Lower lobe of right lung (tissue), 2 donors: ENCODE data around the gene NPLOC4. TPM values are rescaled to one million over a fixed set of nuclear protein-coding genes. Genes with fewer than 3 reads are reported as not detected.
"Not testable (repeated sequence)": the region's sequence is repeated elsewhere in the genome, so short reads cannot be mapped to it uniquely, and the experiment has no call there.

Experiments
- ATAC-seq, 2 donors: fragments of 200-7000 bp; cut with Tn5 transposase; one replicate each; pipeline ENCODE4 v1.9.1; 2020 to 2022; ENCODE audit warnings: mild to moderate bottlenecking in 2 of 2, moderate library complexity in 2 of 2
- DNase-seq: peaks from one replicate; pipeline ENCODE4 v3.0.0-alpha.2; 2020
- H3K27ac ChIP-seq: fragments of 200-600 bp; one replicate; pipeline ENCODE4 v1.8.0; 2022
- H3K27me3 ChIP-seq: fragments of 200-600 bp; one replicate; pipeline ENCODE4 v1.8.0; 2022; ENCODE audit warnings: low read depth
- H3K36me3 ChIP-seq: fragments of 200-600 bp; one replicate; pipeline ENCODE4 v1.8.0; 2022; ENCODE audit warnings: mild to moderate bottlenecking
- H3K4me1 ChIP-seq: fragments of 200-600 bp; one replicate; pipeline ENCODE4 v1.8.0; 2022
- H3K4me3 ChIP-seq: fragments of 200-600 bp; one replicate; pipeline ENCODE4 v1.8.0; 2022; ENCODE audit warnings: mild to moderate bottlenecking
- H3K9me3 ChIP-seq: fragments of 200-600 bp; one replicate; pipeline ENCODE4 v1.8.0; 2022
- CTCF ChIP-seq: fragments of 200-600 bp; IDR thresholded peaks from one replicate; pipeline ENCODE4 v1.8.0; 2022; ENCODE audit warnings: antibody characterized with exemption, mild to moderate bottlenecking
- intact Hi-C: fragments of 100-400 bp; cut with DNase I; formaldehyde crosslinking; loops from one replicate; pipeline ENCODE4 v1.11.0; 2022
- total RNA-seq: library from RNA; stranded (reverse); fragmentation: NEBNext Ultra II Directional; extraction: Animal tissue kit (Norgen Biotek cat#: 25700); gene quantifications from one replicate; pipeline ENCODE4 v1.2.1, GENCODE V29; 2021
- donor health status: DM: no; HTN: yes; CAD: no; lungs with severe emphysema.

NPLOC4 gene
- total RNA-seq, 1 donor from 2014 or later: 69.6 TPM

- DNase-seq, H3K9me3 ChIP-seq, ATAC-seq, H3K27ac ChIP-seq, intact Hi-C loops, H3K4me3 ChIP-seq, H3K4me1 ChIP-seq, H3K27me3 ChIP-seq: not testable (repeated sequence)
- TF ChIP-seq CTCF: peak; percentile 60
- peaks cover 36% of the 10 kb centered on the region for H3K36me3 ChIP-seq
Observed at GRCh38 chr17:81675515-81676221, 38.8 kb upstream of the NPLOC4 start.

- H3K4me1 ChIP-seq: no peaks in the 10 kb centered on the region
- no peaks in the 10 kb centered on the region for H3K27me3 ChIP-seq
- no peak overlapping the region for H3K4me3 ChIP-seq
- no peaks in the 10 kb centered on the region for H3K9me3 ChIP-seq
- TF ChIP-seq CTCF: no peak
- H3K36me3 ChIP-seq: peaks cover 51% of the 10 kb centered on the region
- ATAC-seq: no peak
- intact Hi-C loops: no loop called here
- no peak overlapping the region for H3K27ac ChIP-seq
- no peak for DNase-seq
Observed at GRCh38 chr17:81673561-81674258, 36.8 kb upstream of the NPLOC4 start.

GRCh38 chr17:81672954-81673353 is 36.0 kb upstream of the NPLOC4 start:
- ATAC-seq (peak in 1 of 2 donors; percentile 11), DNase-seq (no peak)
- Histone ChIP-seq H3K4me3 (no peak overlapping the region), H3K9me3 (no peaks in the 10 kb centered on the region), H3K36me3 (peaks cover 51% of the 10 kb centered on the region), H3K27ac (no peak overlapping the region), H3K27me3 (no peaks in the 10 kb centered on the region), H3K4me1 (peaks cover 5% of the 10 kb centered on the region)
- intact Hi-C loops: no loop called here
- no peak for TF ChIP-seq CTCF

- H3K36me3 ChIP-seq: peaks cover 51% of the 10 kb centered on the region
- ATAC-seq: no peak
- no peak for DNase-seq
- H3K27me3 ChIP-seq: no peaks in the 10 kb centered on the region
- H3K27ac ChIP-seq: no peak overlapping the region
- intact Hi-C loops: no loop called here
- no peak overlapping the region for H3K4me3 ChIP-seq
- H3K9me3 ChIP-seq: no peaks in the 10 kb centered on the region
- H3K4me1 ChIP-seq: peaks cover 9% of the 10 kb centered on the region
- no peak for TF ChIP-seq CTCF
Observed at GRCh38 chr17:81672504-81672903, 35.6 kb upstream of the NPLOC4 start.

- H3K27me3 ChIP-seq: no peaks in the 10 kb centered on the region
- intact Hi-C loops: no loop called here
- DNase-seq (no peak), ATAC-seq (no peak)
- no peaks in the 10 kb centered on the region for H3K9me3 ChIP-seq
- H3K36me3 ChIP-seq: peaks cover 46% of the 10 kb centered on the region
- TF ChIP-seq CTCF: no peak
- peak overlapping the region; percentile 100 for H3K4me3 ChIP-seq
- H3K27ac ChIP-seq: no peak overlapping the region
- peaks cover 31% of the 10 kb centered on the region for H3K4me1 ChIP-seq
Observed at GRCh38 chr17:81667754-81668153, 30.8 kb upstream of the NPLOC4 start.
